ENCODE data around the gene STAM.

Gene STAM

GRCh38 chr10:17607603-17608332, 36.2 kb upstream of the STAM start:
- Histone ChIP-seq H4K20me1 (ENCODE audit: insufficient read depth, low read length) (no peaks in the 10 kb centered on the region), H3K9ac (ENCODE audit: low read length) (no peak overlapping the region), H3K36me3 (replicated peaks; ENCODE audit: insufficient read depth, low read length) (no peaks in the 10 kb centered on the region), H3K4me1 (ENCODE audit: low read length) (no peaks in the 10 kb centered on the region), H3K27me3 (replicated peaks; ENCODE audit: insufficient read depth, low read length) (no peaks in the 10 kb centered on the region), H3K9me3 (replicated peaks; ENCODE audit: insufficient read depth, low read length) (no peaks in the 10 kb centered on the region), H3F3A (ENCODE audit: insufficient read depth, low read length) (no peaks in the 10 kb centered on the region), H3K4me3 (ENCODE audit: low read length) (no peak overlapping the region), H3K4me2 (ENCODE audit: low read depth, low read length) (no peak overlapping the region), H3K79me2 (ENCODE audit: low read length) (no peaks in the 10 kb centered on the region), H3K27ac (ENCODE audit: low read length) (no peak overlapping the region), H2AFZ (ENCODE audit: low read length) (no peak overlapping the region), H3K9me2 (replicated peaks; ENCODE audit: insufficient read depth, low read length) (no peaks in the 10 kb centered on the region)
- peak; percentile 46 for DNase-seq
- TF ChIP-seq EZH2 (optimal IDR thresholded peaks at IDR 0.05; ENCODE audit: low read depth, low read length) = no peak
- TF ChIP-seq, protein P1, sequence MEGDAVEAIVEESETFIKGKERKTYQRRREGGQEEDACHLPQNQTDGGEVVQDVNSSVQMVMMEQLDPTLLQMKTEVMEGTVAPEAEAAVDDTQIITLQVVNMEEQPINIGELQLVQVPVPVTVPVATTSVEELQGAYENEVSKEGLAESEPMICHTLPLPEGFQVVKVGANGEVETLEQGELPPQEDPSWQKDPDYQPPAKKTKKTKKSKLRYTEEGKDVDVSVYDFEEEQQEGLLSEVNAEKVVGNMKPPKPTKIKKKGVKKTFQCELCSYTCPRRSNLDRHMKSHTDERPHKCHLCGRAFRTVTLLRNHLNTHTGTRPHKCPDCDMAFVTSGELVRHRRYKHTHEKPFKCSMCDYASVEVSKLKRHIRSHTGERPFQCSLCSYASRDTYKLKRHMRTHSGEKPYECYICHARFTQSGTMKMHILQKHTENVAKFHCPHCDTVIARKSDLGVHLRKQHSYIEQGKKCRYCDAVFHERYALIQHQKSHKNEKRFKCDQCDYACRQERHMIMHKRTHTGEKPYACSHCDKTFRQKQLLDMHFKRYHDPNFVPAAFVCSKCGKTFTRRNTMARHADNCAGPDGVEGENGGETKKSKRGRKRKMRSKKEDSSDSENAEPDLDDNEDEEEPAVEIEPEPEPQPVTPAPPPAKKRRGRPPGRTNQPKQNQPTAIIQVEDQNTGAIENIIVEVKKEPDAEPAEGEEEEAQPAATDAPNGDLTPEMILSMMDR (IDR thresholded peaks at IDR 0.05; ENCODE audit: low read length) = peak; percentile 88

DNA sequence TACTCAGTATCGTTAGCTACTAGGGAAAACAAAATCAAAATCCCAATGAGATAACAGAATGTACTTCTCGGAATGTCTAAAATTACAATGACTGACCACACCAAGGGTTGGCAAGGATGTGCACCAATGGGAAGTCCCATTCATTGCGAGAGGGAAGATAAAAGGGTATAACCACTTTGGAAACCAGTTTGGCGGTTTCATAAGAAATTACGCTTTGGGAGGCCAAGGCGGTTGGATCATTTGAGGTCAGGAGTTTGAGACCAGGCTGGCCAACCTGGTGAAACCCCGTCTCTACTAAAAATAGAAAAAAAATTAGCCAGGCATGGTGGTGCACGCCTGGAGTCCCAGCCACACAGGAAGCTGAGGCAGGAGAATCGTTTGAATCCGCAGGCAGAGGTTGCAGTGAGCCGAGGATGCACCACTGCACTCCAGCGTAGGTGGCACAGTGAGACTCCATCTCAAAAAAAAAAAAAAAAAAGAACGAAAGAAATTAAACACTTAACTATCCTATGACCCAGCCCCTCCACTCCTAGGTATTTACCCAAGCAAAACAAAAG, 34.4 kb upstream of the STAM start:
- Histone ChIP-seq H3K9me3 (replicated peaks; ENCODE audit: insufficient read depth, low read length) (no peaks in the 10 kb centered on the region), H3K27me3 (replicated peaks; ENCODE audit: insufficient read depth, low read length) (no peaks in the 10 kb centered on the region), H2AFZ (ENCODE audit: low read length) (no peak overlapping the region), H3K79me2 (ENCODE audit: low read length) (no peaks in the 10 kb centered on the region), H3K36me3 (replicated peaks; ENCODE audit: insufficient read depth, low read length) (no peaks in the 10 kb centered on the region), H3K4me1 (ENCODE audit: low read length) (no peaks in the 10 kb centered on the region), H3K4me3 (ENCODE audit: low read length) (no peak overlapping the region), H3F3A (ENCODE audit: insufficient read depth, low read length) (no peaks in the 10 kb centered on the region), H3K9ac (ENCODE audit: low read length) (no peak overlapping the region), H4K20me1 (ENCODE audit: insufficient read depth, low read length) (no peaks in the 10 kb centered on the region), H3K27ac (ENCODE audit: low read length) (no peak overlapping the region), H3K4me2 (ENCODE audit: low read depth, low read length) (no peak overlapping the region), H3K9me2 (replicated peaks; ENCODE audit: insufficient read depth, low read length) (no peaks in the 10 kb centered on the region)
- TF ChIP-seq EZH2phosphoT487 (IDR thresholded peaks at IDR 0.05; ENCODE audit: low read length) = no peak
- TF ChIP-seq, protein P1 (IDR thresholded peaks at IDR 0.05; ENCODE audit: low read length) = no peak
- no peak for TF ChIP-seq EZH2 (optimal IDR thresholded peaks at IDR 0.05; ENCODE audit: low read depth, low read length)
- DNase-seq = no peak

DNA sequence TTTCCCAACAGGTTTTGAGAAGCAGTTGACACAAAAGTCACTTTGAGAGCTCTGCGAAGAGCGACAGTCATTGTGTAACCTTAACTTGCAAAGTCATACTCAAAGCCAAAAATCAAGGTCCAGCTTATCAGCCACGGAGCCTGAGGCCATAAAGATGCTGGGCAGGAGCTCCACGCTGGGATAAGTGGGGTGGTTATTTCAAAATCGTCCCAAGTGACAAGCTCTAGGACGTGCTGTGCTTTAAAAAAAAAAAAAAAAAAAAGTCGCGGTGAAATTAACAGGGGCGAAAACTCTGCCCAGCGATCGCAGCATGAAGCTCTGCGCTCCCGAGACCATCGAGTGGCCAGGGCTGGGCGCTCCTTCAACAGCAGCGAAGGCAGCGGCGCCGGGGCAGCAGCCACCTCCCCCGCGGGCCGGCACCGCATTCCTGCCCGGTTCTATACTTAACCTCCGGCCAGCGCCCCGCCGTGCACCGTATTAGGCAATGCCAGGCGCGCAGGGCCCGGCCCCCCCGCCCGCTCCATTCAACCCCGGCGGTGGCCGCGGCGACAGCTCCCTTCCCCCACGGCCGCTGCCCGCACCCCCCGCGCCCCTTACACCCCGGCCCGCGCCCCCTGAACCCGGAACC, 27.4 kb upstream of the STAM start:
- no peak for DNase-seq
- H3K79me2 ChIP-seq (ENCODE audit: low read length) = no peaks in the 10 kb centered on the region
- H3K4me2 ChIP-seq (ENCODE audit: low read depth, low read length) = no peak overlapping the region
- H2AFZ ChIP-seq (ENCODE audit: low read length) = no peak overlapping the region
- no peak overlapping the region for H3K27ac ChIP-seq (ENCODE audit: low read length)
- no peak for TF ChIP-seq EZH2 (optimal IDR thresholded peaks at IDR 0.05; ENCODE audit: low read depth, low read length)
- TF ChIP-seq, protein P1 (IDR thresholded peaks at IDR 0.05; ENCODE audit: low read length) = no peak
- no peaks in the 10 kb centered on the region for H4K20me1 ChIP-seq (ENCODE audit: insufficient read depth, low read length)
- H3K4me1 ChIP-seq (ENCODE audit: low read length) = no peaks in the 10 kb centered on the region
- H3K9me3 ChIP-seq (replicated peaks; ENCODE audit: insufficient read depth, low read length) = no peaks in the 10 kb centered on the region
- no peaks in the 10 kb centered on the region for H3K9me2 ChIP-seq (replicated peaks; ENCODE audit: insufficient read depth, low read length)
- H3K4me3 ChIP-seq (ENCODE audit: low read length) = no peak overlapping the region
- no peaks in the 10 kb centered on the region for H3F3A ChIP-seq (ENCODE audit: insufficient read depth, low read length)
- no peak overlapping the region for H3K9ac ChIP-seq (ENCODE audit: low read length)
- H3K36me3 ChIP-seq (replicated peaks; ENCODE audit: insufficient read depth, low read length) = no peaks in the 10 kb centered on the region
- no peaks in the 10 kb centered on the region for H3K27me3 ChIP-seq (replicated peaks; ENCODE audit: insufficient read depth, low read length)

Data from MM.1S (cell line).